Ovary (tissue), 9 donors: ENCODE measurements around the gene PTPN23. TPM values are rescaled to one million over a fixed set of nuclear protein-coding genes. Genes with fewer than 3 reads are reported as not detected.
A peak's percentile ranks its signal among the peaks of the same experiment; 100 is the strongest.

Source experiments
- DNase-seq, 5 donors: peaks; one replicate each; pipeline ENCODE4 v3.0.0-alpha.2; 2019 to 2020
- H3K27ac ChIP-seq, 2 donors: fragments of 200-600 bp; one replicate each; pipeline versions ENCODE4 v1.5.1 to v1.8.0; 2019 to 2022
- H3K27me3 ChIP-seq: fragments of 200-600 bp; one replicate; pipeline ENCODE4 v1.8.0; 2022
- H3K36me3 ChIP-seq: fragments of 200-600 bp; sonication (generic); one replicate; pipeline ENCODE4 v1.5.1; 2019
- H3K4me1 ChIP-seq: one replicate; pipeline ENCODE4 v1.8.1; 2013; ENCODE audit warnings: mild to moderate bottlenecking, moderate library complexity; ENCODE audit not compliant: insufficient read depth
- H3K4me3 ChIP-seq: fragments of 200-600 bp; sonication (generic); one replicate; pipeline ENCODE4 v1.5.1; 2017
- H3K9me3 ChIP-seq, 2 donors: fragments of 200-600 bp in 1 of 2; sonication (generic) in 1 of 2; one replicate each; pipeline versions ENCODE4 v1.5.1 to v1.8.1; 2013 to 2019; ENCODE audit warnings: mild to moderate bottlenecking in 1 of 2, moderate library complexity in 1 of 2
- EP300 ChIP-seq: sonication (generic); formaldehyde crosslinking; IDR thresholded peaks from one replicate; pipeline ENCODE4 v1.6.1; 2017; ENCODE audit warnings: antibody characterized with exemption
- POLR2A ChIP-seq: fragments of 450-650 bp; IDR thresholded peaks from one replicate; pipeline ENCODE4 v1.6.1; 2017; ENCODE audit warnings: antibody characterized with exemption, mild to moderate bottlenecking, moderate library complexity
- whole genome bisulfite sequencing, 3 donors: extraction: QIAGEN DNeasy Blood & Tissue Kit in 1 of 3; methylation state at CpG; one replicate each; pipeline versions ENCODE4 v1.1.5 to v1.1.7; 2013 to 2017; 5-methylcytosine and 5-hydroxymethylcytosine counted together
- intact Hi-C, 4 donors: fragments of 100-400 bp; cut with DNase I; formaldehyde crosslinking; loops; one replicate each; pipeline versions ENCODE4 v1.11.0 to v1.15.1; 2022 to 2023
- polyA plus RNA-seq, 2 donors: library from polyadenylated mRNA; stranded (reverse); fragments of 200-250 nt in 1 of 2; fragments of 350-450 nt in 1 of 2; fragmentation: Illumina TruSeq in 1 of 2; extraction: RNeasy Lipid Tissue Mini Kit (QIAGEN cat#74804) in 1 of 2; gene quantifications; one replicate each; pipeline ENCODE4 v1.2.3, GENCODE V29; 2013 to 2014
- total RNA-seq, 7 donors: library from RNA; depleted of rRNA in 2 of 7; stranded (reverse); fragments of >200 nt in 2 of 7; fragmentation: NEBNext Ultra II Directional in 3 of 7; extraction: Animal tissue kit (Norgen Biotek cat#: 25700) in 3 of 7; gene quantifications; one replicate each; pipeline versions ENCODE4 v1.1.0 to v1.2.4, GENCODE V29; 2016 to 2023
- TF ChIP-seq, protein P1 (sequence below), 3 donors: fragments of 450-650 bp in 2 of 3; fragments of 200-600 bp in 1 of 3; IDR thresholded peaks; one replicate each; pipeline versions ENCODE4 v1.5.1 to v1.8.0; 2016 to 2022; ENCODE audit warnings: antibody characterized with exemption in 3 of 3, mild to moderate bottlenecking in 1 of 3
- donor health status: DM: no; HTN: no; CAD: no; lungs with moderate emphysema.
- donor health status: DM: no; HTN: no; CAD: no.
- donor health status: Bipolar disorder and iron deficiency.
- donor health status: DM: yes; HTN: yes; CAD: no.
- donor health status: DM: no; HTN: no; CAD: no.
- donor health status: DM: yes; HTN: yes; CAD: no.

PTPN23 gene
- total and polyA plus RNA-seq, 9 donors, result 7.3 to 56.9 (median 42.6) TPM

GRCh38 chr3:47414161-47414564, 33.3 kb downstream of the PTPN23 start:
- Histone ChIP-seq H3K36me3 (no peaks in the 10 kb centered on the region), H3K27me3 (no peaks in the 10 kb centered on the region), H3K4me1 (no peaks in the 10 kb centered on the region), H3K27ac (no peak overlapping the region), H3K9me3 (no peaks in the 10 kb centered on the region), H3K4me3 (no peak overlapping the region)
- intact Hi-C loops, result no loop called here
- DNase-seq, result no peak
- WGBS, 3 donors, result 74 to 90% (median 86%) methylated on average over 3 of the region's 3 CpGs
- TF ChIP-seq, protein P1, sequence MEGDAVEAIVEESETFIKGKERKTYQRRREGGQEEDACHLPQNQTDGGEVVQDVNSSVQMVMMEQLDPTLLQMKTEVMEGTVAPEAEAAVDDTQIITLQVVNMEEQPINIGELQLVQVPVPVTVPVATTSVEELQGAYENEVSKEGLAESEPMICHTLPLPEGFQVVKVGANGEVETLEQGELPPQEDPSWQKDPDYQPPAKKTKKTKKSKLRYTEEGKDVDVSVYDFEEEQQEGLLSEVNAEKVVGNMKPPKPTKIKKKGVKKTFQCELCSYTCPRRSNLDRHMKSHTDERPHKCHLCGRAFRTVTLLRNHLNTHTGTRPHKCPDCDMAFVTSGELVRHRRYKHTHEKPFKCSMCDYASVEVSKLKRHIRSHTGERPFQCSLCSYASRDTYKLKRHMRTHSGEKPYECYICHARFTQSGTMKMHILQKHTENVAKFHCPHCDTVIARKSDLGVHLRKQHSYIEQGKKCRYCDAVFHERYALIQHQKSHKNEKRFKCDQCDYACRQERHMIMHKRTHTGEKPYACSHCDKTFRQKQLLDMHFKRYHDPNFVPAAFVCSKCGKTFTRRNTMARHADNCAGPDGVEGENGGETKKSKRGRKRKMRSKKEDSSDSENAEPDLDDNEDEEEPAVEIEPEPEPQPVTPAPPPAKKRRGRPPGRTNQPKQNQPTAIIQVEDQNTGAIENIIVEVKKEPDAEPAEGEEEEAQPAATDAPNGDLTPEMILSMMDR (IDR thresholded peaks at IDR 0.05), result no peak
- TF ChIP-seq EP300 (no peak), POLR2A (no peak)

GRCh38 chr3:47414666-47415587, 34.1 kb downstream of the PTPN23 start:
- intact Hi-C loops, result no loop called here
- Histone ChIP-seq H3K27ac (no peak overlapping the region), H3K4me3 (no peak overlapping the region), H3K27me3 (no peaks in the 10 kb centered on the region), H3K9me3 (no peaks in the 10 kb centered on the region), H3K36me3 (no peaks in the 10 kb centered on the region), H3K4me1 (no peaks in the 10 kb centered on the region)
- DNase-seq, result no peak
- TF ChIP-seq EP300 (no peak), POLR2A (no peak)
- TF ChIP-seq, protein P1 (IDR thresholded peaks at IDR 0.05), result no peak
- WGBS, 3 donors, result 71 to 79% (median 74%) methylated on average over 16 of the region's 16 CpGs

- DNase-seq, result peak in 1 of 5 donors; percentile 21
- WGBS, 3 donors, result 79 to 87% (median 87%) methylated on average over 9 of the region's 9 CpGs
- intact Hi-C loops, result no loop called here
Observed at GRCh38 chr3:47416041-47416440, 35.2 kb downstream of the PTPN23 start.

GRCh38 chr3:47418167-47419082, 37.6 kb downstream of the PTPN23 start:
- TF ChIP-seq POLR2A, result no peak
- TF ChIP-seq, protein P1 (IDR thresholded peaks at IDR 0.05), result no peak
- TF ChIP-seq EP300, result no peak
- Histone ChIP-seq H3K27me3 (no peaks in the 10 kb centered on the region), H3K4me1 (peaks cover 11% of the 10 kb centered on the region), H3K36me3 (no peaks in the 10 kb centered on the region), H3K9me3 (no peaks in the 10 kb centered on the region), H3K27ac (no peak overlapping the region), H3K4me3 (no peak overlapping the region)
- 87 to 91% (median 88%) methylated on average over 33 to 53 of the region's 53 CpGs for WGBS, 3 donors
- intact Hi-C loops, result no loop called here
- DNase-seq, result peak in 1 of 5 donors; percentile 19

More at GRCh38 chr3:47416041-47416440, 35.2 kb downstream of the PTPN23 start:
- TF ChIP-seq, protein P1 (IDR thresholded peaks at IDR 0.05), result no peak
- no peak for TF ChIP-seq POLR2A
- TF ChIP-seq EP300, result no peak
- H3K4me1 ChIP-seq, result no peaks in the 10 kb centered on the region
- H3K27ac ChIP-seq, result no peak overlapping the region
- H3K4me3 ChIP-seq, result no peak overlapping the region
- H3K27me3 ChIP-seq, result no peaks in the 10 kb centered on the region
- H3K36me3 ChIP-seq, result no peaks in the 10 kb centered on the region
- no peaks in the 10 kb centered on the region for H3K9me3 ChIP-seq
